Activated CD8-positive, alpha-beta memory T cell treated with anti-CD3 and anti-CD28 coated beads, Interleukin-2, amount 50 U/mL, for 1 hour (primary cell): Measurements from ENCODE around the gene CERT1.
A peak's percentile ranks its signal among the peaks of the same experiment; 100 is the strongest.
"Not testable (repeated sequence)": the region's sequence is repeated elsewhere in the genome, so short reads cannot be mapped to it uniquely, and the experiment has no call there.

Source experiments
- DNase-seq: peaks from one replicate; pipeline ENCODE4 v3.0.0-alpha.2; 2020; ENCODE audit errors: extremely low read depth

The CERT1 gene

DNA sequence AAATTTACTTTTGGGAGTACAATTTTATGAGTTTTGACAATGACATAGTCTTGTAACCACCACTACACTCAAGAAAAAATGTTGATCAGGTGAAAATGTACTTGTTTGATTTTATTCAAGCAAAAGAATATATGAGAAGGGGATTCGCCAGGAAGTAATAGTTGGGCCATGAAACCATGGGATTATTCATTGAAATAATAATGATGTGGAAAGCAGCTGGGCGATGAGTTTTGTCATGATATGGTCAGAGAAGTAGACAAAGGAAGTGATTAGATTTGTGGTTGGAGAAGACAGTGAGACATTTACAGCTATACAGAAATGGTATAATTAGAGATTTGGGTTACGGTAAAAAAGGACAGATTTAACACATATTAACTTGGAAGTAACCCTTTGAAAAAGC lies 163.2 kb downstream of the CERT1 start:
- no peak for DNase-seq

DNA sequence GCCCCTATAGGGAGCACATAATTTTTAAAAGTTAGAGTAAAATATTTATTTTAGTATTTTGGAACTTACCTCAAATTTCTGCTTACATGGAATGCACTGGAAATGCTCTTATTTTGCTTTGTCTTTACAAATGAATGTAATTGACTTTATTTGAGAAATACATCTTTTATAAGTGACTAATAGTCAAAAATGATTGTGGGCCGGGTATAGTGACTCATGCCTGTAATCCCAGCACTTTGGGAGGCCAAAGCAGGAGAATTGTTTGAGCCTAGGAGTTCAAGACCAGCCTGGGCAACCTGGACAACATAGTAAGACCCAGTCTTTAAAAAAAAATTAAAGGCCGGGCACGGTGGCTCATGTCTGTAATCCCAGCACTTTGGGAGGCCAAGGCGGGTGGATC lies 168.6 kb downstream of the CERT1 start:
- no peak for DNase-seq

DNA sequence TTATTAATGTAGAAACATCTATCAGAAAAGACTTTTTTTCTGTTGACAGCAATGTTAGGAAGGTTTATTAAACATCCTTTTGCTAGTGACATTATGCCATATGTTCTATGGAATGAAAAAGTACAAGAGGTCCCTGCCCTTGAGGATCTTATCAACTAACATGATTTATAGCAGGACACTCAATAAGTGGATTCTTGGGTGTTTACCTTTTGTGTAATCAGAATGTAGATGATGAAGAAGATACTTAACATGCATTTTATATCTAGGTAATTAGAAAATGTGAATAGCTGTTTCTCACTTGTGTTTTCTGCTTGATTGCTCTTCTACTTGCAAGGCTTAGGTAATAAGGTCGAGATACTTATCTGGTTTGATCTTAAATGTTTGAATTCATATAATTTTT lies 169.5 kb downstream of the CERT1 start:
- DNase-seq, result no peak

GRCh38 chr5:75340714-75341478 lies 170.5 kb downstream of the CERT1 start:
- no peak for DNase-seq

- no peak for DNase-seq
These were observed 173.0 kb downstream of the CERT1 start for GRCh38 chr5:75338408-75338807.

- no peak for DNase-seq
These were observed 173.9 kb downstream of the CERT1 start for GRCh38 chr5:75337366-75338021.

DNA sequence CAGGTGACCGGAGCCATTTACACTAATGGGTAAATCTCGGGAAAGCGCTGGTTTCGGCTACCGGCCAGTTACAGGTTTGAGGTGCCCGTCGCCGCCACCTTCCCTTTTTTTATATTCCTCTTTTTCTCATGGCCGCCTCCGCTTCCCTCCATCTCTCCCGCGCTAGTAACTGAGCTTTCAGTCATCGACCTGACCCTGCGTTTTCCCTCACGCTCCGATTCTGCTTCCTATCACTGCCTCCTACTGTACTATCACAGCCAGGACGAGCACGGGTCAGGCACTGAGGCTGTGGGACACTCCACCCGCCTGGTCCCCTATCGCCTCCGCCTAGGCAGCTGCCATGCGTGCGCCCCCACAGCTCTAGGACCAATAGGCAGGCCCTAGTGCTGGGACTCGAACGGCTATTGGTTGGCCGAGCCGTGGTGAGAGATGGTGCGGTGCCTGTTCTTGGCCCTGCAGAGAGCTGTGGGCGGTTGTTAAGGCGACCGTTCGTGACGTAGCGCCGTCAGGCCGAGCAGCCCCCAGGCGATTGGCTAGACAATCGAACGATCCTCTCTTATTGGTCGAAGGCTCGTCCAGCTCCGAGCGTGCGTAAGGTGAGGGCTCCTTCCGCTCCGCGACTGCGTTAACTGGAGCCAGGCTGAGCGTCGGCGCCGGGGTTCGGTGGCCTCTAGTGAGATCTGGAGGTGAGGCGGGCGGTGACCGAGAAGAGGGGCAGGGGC lies 174.7 kb downstream of the CERT1 start, which contains the start of gene HMGCR:
TSS of gene HMGCR (plus strand) at position 606 of the 722 bp plus-strand sequence. CDS start 5,386 bp downstream, outside the sequence.
- peak; percentile 92 for DNase-seq

DNA sequence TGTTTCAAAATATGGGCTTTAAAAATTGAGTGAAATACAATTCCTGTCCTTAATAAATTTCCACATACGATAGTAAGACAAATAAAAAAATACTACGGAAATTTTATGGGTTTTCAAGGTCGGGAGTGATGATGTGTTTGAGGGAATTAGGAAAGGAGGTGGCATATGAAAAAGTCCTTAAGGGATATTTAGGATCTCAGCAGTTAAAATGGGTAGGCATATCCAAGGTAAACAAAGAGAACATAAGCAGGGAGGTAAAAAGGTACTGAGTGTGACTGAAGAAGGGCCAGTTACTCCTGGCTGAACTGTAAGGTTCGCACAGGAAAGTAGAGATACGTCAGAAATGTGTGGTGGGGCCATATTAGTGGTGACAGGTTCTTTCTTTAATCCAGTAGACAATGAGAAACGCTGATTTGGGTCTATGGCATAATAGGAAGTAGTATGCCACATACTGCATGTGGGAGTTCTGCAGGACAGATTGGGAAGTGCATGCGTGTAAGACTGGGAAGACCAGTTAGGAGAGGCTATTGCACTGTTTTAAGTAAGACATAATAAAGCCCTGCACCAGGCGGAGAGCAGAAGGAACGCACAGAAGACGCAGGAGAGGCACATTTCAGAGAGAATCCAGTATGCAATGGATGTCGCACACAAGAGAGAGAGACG lies 175.3 kb downstream of the CERT1 start:
- DNase-seq, result no peak

DNA sequence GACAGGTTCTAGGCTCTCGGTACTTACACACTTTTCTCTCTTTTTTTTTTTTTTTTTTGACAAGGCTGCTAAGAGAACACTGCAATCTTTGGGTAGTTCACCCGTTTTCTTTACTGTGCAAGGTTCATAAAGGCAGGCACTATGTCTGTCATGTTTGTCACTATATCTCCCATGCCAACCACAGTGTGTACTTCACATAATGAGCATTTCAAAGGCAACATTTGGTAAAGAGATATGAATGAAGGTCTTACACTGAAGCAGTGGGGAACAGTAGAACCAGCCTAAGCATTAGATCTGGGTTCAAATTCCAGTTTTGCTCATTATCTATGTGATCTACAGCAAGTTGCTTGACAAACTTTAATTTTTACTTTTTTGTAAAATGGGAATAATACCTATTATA lies 175.9 kb downstream of the CERT1 start:
- DNase-seq, result no peak

GRCh38 chr5:75334413-75334812 lies 177.0 kb downstream of the CERT1 start:
- DNase-seq, result not testable (repeated sequence)

DNA sequence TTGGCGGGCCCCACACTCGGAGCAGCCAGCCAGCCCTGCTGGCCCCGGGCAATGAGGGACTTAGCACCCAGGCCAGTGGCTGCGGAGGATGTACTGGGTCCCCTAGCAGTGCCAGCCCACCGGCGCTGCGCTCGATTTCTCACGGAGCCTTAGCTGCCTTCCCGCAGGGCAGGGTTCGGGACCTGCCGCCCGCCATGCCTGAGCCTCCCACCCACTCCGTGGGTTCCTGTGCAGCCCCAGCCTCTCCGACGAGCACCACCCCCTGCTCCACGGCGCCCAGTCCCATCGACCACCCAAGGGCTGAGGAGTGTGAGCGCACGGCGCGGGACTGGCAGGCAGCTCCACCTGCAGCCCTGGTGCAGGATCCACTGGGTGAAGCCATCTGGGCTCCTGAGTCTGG lies 177.7 kb downstream of the CERT1 start:
- DNase-seq, result not testable (repeated sequence)

DNA sequence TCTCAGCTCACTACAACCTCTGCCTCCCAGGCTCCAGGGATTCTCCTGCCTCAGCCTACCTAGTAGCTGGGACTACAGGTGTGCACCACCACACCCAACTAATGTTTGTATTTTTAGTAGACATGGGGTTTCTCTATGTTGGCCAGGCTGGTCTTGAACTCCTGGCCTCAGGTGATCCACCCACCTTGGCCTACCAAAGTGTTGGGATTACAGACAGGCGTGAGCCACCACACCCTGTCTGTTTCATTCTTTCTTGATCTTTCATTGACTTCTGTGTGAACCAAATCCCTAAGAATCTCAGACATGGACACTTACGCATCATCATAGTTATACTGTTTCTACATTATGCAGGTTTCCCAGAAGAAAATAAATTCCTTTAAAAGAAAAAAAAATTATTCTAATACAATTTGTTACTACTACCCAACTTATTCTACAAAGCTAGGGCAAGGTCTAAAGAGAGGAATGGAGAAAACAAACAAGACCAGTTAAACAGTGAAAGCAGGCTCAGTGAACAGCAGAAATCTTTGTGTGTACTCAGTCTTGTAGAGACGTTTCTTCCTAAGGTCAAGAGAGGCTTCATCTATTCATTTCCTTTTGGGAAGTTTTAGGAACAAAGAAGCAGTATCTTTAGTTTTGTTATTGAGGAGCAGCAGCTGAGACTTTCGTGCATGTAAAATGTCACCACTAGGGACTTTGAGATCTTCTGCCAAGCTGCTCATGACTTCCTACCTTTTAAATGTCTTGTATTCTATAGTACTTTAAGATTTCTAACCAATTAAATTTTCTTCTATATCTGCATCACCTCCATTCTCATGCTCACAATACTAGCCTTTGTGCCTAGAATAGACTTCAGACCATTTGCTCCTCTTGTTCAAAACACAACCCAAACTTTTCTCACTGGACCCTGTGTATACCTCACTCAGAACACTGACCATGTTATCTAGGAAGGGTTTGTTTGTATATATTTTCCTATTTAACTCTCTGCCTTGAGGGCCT lies 180.0 kb downstream of the CERT1 start:
- DNase-seq, result no peak

- DNase-seq, result no peak
These were observed 181.0 kb downstream of the CERT1 start for GRCh38 chr5:75330404-75330803.
